Kidney epithelial cell (primary cell): ENCODE measurements around the gene MAPK9. TPM values are rescaled to one million over a fixed set of nuclear protein-coding genes. Genes with fewer than 3 reads are reported as not detected.

Source experiments
- DNase-seq: peaks from one replicate; pipeline ENCODE4 v3.0.0-alpha.2; 2010; ENCODE audit warnings: low read depth
- H3K27me3 ChIP-seq: 2 replicates; pipeline ENCODE4 v1.6.0; 2011; ENCODE audit warnings: low read length; ENCODE audit not compliant: control insufficient read depth, insufficient read depth
- H3K36me3 ChIP-seq: 2 replicates; pipeline ENCODE4 v1.5.1; 2011; ENCODE audit warnings: low read length; ENCODE audit not compliant: control insufficient read depth, insufficient read depth
- H3K4me3 ChIP-seq: 2 replicates; pipeline ENCODE4 v1.5.1; 2011; ENCODE audit warnings: low read depth, mild to moderate bottlenecking, control low read depth, low read length
- total RNA-seq: library from RNA; depleted of rRNA; stranded (reverse); fragments of >200 nt; gene quantifications from 2 replicates; pipeline ENCODE4 v1.2.3, GENCODE V29; 2015
- TF ChIP-seq, protein P1 (sequence below): IDR thresholded peaks from 2 replicates; pipeline ENCODE4 v1.5.1; 2011; ENCODE audit warnings: mild to moderate bottlenecking, moderate library complexity, low read length, control low read depth, inconsistent platforms; ENCODE audit not compliant: insufficient read depth, poor library complexity, severe bottlenecking

Gene MAPK9
- total RNA-seq, 1 donor from 2014 or later, result 22.5 TPM

DNA sequence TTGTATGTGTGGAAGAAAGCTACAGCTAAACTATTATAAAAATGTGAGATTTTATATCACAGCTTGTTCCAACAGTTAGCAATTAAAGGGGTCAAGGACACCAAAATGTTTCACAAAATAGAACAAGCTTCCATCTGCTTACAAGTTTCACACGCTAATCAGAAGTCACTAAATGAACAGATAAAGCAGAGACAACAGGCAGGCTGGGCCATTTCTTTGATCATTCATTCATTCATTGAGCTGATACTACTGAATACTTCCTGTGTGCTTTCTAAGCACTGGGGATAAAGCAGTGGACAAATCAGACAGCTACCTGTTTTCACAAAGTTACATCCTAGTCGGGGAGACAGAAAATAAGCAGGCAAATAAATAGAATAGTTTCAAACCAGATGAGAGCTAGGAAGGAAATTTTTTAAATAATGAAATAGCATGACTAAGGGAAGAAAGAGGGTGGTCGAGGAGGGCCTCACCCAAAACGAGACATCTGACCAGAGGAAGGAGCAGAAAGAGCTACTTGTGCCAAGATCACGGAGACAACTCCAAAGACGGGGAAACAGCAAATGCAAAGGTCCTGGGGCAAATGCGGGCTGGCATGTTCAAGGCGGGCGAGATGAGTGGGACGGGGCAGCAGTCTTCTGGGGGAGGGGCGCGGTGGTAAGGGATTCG, 1.2 kb downstream of the MAPK9 start:
- DNase-seq, result no peak
- Histone ChIP-seq H3K36me3 (no peaks in the 10 kb centered on the region), H3K4me3 (peak overlapping the region; percentile 56), H3K27me3 (no peaks in the 10 kb centered on the region)
- TF ChIP-seq, protein P1, sequence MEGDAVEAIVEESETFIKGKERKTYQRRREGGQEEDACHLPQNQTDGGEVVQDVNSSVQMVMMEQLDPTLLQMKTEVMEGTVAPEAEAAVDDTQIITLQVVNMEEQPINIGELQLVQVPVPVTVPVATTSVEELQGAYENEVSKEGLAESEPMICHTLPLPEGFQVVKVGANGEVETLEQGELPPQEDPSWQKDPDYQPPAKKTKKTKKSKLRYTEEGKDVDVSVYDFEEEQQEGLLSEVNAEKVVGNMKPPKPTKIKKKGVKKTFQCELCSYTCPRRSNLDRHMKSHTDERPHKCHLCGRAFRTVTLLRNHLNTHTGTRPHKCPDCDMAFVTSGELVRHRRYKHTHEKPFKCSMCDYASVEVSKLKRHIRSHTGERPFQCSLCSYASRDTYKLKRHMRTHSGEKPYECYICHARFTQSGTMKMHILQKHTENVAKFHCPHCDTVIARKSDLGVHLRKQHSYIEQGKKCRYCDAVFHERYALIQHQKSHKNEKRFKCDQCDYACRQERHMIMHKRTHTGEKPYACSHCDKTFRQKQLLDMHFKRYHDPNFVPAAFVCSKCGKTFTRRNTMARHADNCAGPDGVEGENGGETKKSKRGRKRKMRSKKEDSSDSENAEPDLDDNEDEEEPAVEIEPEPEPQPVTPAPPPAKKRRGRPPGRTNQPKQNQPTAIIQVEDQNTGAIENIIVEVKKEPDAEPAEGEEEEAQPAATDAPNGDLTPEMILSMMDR, result no peak

DNA sequence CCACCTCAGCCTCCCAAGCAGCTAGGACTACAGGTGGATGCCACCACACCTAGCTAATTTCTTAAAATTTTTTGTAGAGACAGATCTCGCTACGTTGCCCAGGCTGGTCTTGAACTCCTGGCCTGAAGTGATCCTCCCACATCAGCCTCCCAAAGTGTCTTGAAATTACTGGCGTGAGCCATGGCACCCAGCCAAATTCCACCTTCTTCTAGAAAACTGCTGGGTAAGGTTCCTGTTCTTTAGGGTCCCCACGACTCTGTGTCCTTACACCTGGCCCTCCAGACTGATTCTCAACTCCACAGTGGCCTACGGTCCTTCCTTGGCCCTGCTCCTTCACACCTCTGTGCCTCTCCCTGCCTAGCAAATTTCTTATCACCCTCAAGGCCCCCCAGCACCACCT, 1.9 kb downstream of the MAPK9 start:
- TF ChIP-seq, protein P1, result no peak
- H3K4me3 ChIP-seq, result no peak overlapping the region
- H3K27me3 ChIP-seq, result no peaks in the 10 kb centered on the region
- H3K36me3 ChIP-seq, result peaks cover 1% of the 10 kb centered on the region
- no peak for DNase-seq

DNA sequence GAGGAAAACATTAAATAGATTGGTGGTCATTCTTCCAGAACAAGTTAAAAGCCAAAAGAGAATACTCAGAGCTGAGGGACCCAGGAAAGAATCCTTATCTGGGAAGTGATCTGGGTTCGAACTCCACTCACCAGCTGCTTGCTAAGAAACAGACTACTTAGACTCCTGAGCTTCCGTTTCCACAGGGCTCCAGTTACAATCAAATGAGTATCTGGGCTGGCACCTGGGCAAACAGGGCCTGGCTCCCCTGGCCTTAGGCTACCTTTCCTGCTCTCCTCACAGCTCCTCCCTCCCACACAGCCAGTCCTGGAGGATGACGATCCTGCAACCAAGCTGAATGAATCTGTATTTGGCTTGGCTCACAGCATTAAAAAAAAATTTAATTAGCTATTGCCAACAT, 2.5 kb downstream of the MAPK9 start:
- no peak overlapping the region for H3K4me3 ChIP-seq
- TF ChIP-seq, protein P1, result no peak
- H3K36me3 ChIP-seq, result peaks cover 1% of the 10 kb centered on the region
- no peak for DNase-seq
- H3K27me3 ChIP-seq, result no peaks in the 10 kb centered on the region

DNA sequence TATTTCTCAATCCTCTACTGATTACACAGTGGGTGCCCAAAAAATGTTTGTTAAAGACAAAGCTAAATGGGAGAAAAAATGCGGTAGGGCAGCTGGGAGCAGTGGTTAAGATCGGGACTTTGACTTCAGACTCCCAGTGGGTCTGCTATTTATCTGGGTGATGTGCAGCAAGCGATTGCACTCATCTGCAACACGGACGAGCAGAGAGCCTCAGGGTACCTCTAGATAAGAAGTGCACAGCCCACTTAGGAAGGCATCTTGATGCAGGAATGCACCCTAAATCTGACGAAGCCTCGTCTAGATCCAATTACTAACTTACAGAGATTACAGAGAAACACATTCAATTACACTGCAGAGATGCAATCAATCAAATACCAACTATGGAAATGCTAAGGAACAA, 4.0 kb downstream of the MAPK9 start:
- Histone ChIP-seq H3K27me3 (no peaks in the 10 kb centered on the region), H3K36me3 (peaks cover 1% of the 10 kb centered on the region), H3K4me3 (no peak overlapping the region)
- TF ChIP-seq, protein P1, result no peak
- no peak for DNase-seq

DNA sequence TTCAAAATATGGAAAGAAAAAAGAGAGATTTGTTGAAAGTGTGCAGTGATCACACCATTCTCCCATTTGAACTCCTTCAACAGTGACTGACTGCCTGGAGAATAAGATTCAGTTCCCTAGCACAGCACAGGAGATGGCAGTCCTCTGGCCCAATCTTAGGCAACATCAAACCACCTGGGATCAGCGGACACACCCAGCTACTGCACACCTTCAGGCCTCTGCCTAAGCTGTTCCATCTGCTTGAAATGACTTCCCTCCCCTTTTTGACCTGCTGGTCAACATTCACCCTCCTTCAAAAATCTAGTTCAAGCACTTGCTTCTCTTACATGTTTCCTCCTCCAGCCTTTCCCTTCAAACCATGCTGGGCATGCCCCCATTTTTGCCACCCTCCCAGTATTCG, 4.5 kb downstream of the MAPK9 start:
- Histone ChIP-seq H3K4me3 (no peak overlapping the region), H3K36me3 (peaks cover 1% of the 10 kb centered on the region), H3K27me3 (no peaks in the 10 kb centered on the region)
- TF ChIP-seq, protein P1, result no peak
- DNase-seq, result no peak

DNA sequence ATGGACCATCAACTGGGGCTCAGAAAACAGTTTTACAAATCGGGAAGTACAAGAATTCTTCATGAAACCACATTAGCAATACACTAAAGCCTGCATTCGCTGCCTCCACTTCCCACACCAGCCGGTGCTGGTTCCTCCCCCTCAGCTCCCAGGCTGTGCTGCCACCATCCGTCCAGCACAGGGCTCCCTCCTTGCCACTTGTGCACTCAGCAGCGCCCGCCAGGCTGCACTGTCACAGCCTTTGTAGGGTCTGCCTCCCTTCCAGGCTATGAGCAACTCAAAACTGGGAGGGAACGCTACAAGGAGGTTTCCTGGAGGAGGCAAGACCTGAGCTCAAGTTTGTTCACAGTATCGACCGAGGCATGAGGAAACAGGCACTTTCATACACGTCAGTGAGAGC, 7.7 kb downstream of the MAPK9 start:
- peaks cover 1% of the 10 kb centered on the region for H3K36me3 ChIP-seq
- no peaks in the 10 kb centered on the region for H3K27me3 ChIP-seq
- TF ChIP-seq, protein P1, result no peak
- no peak overlapping the region for H3K4me3 ChIP-seq
- no peak for DNase-seq
